Hematopoietic multipotent progenitor cell treated with erythropoietin and hydrocortisone succinate and interleukin-3 and kit ligand, for 4 days (in vitro differentiated cells): ENCODE results near the gene TEAD3.

ENCODE experiments used
- DNase-seq: peaks from one replicate; pipeline ENCODE4 v3.0.0-alpha.2; 2015

The TEAD3 gene

GRCh38 chr6:35490821-35491557, 5.9 kb downstream of the TEAD3 start:
- DNase-seq, result no peak

- DNase-seq, result no peak
These were observed 6.7 kb downstream of the TEAD3 start for GRCh38 chr6:35489995-35490791.

DNA sequence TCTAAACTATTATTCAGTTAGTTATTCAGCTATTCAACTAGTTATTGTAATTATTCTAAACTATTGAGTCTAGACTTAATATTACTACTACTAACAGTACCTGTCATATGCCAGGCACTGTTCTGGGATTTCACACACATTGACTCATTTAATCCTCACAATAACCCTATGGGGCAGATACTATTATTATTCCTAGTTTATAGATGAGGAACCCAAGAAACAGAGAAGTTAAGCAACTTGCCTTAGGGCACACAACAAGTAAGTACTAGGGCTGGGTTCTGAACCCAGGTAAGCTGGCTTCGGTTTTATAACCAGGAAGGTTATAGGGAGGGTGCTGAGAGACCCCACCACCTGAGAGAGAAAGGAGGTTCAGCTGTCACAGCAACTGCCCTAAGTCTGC, 7.8 kb downstream of the TEAD3 start:
- no peak for DNase-seq

GRCh38 chr6:35488517-35488862, 8.4 kb downstream of the TEAD3 start:
- no peak for DNase-seq

DNA sequence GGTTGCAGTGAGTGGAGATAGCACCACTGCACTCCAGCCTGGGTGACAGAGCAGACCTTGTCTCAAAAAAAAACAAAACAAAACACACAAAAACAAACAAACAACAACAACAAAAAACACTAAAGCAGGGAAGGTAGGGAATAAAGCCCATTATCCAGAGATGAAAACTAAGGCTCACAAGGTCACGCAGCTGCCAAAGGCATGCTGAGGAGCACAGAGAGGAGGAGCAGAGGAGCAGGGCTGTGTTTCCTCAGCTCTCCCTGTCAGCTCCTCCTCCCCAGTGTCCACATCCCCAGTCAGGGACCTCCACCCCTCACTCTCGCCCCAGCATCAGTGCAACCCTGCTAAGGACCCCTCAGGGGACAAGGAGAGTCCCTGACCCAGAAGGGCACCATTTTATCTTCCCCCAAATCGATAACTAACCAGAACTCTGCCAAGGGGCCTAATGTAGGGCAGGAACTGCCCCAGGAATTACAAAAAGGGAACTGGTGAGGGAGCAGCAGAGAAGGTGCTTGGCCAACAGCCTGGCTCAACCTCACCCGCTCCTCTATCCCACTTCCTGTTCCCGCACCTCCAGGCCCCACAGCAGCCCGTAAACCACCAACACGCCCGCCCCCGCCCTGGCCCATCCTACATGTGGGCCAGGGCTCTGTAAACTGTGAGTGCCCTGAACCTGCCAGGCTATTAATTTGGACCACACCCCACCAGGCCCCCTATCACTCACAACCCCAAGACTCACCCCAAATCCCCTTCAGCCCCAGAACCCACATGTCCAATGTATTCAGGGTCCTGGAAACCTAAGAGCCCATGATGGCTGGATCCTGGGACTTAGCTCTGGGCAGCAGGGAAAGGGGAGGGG, 9.0 kb downstream of the TEAD3 start:
- peak; percentile 83 for DNase-seq

DNA sequence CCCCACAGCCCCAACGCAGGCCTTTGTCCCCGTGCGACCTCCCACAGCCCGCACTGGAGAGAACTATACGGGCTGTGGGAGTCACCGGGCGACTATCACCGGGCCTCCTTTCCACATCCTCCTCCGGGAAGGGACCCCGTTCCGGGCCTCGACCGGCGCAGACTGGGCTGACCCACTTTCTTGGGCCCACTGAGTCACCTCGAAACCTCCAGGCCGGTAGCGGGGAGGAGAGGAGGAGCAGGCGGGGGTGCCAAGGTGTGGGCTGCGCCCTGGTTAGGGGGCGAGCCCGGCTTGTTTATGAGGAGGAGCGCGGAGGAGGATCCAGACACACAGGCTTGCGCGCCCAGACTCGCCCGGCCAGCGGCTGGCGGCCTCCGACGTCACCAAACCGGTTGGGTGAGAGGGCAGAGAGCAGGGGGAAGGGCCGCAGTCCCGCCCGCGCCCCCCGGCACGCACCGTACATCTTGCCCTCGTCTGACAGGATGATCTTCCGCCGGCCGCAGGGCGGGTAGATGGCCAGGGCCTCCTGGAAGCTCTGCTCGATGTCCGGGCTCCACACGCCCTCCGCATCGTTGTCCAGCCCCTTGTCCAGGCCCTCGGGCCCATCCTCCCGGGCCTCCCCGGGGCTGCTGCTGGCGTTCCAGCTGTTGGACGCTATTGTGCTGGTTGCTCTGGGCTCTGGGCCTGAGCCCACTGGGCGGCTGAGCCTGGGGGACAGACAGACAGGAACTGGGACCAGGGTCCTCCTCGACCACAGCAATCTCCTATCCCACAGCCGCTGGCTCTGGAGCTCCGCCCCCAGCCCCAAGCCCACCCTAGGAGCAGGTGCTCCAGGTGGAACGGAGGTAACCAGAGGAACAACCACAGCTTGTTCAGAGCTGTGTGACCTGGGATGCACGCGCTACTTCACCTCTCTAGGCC, 10.6 kb downstream of the TEAD3 start:
- DNase-seq, result no peak

DNA sequence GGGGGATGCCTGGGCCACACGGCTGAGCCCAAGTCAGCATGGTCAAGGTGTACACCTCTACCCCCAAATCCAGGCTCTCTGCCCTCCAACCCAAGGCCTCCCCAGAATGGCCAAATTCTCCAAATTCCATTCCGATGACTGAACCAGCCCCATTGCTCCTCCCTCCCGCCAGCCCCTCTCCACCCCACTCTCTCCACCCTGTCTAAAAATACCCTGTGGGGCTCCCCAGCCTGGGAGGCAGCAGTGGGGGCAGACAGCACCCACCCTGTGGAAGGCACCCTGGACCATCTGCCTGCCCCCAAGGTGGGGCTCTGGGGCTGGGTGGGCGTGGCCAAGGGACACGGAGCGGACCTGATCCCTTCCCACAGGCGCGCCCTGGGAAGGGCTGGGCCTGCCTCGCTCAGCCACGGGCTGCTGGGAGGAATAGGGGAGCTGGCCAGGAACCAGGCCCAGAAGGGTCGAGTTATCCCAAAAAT, 11.4 kb downstream of the TEAD3 start:
- DNase-seq, result no peak

DNA sequence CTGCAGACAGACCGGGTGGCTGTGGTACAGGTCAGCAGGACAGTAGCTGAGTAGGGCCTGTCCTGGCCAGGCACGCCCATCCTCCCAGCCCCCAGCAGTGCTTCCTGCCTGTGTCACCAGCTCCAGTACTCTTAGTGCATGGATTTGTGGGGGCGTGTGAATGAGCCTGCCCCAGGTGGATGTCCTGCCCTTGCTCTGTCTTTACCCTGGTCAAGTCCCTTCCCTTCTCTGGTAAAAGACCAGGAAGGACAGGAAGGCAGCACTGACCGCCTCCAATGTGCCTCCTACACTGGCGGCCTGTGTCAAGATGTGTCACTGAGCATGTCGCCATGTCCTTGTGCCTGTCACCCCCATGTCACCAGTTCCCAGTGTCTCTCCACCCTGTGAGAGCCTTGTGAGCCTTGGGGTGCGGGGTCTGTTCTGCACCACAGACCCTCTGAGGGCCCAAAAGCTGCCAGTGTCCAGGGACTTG, 11.9 kb downstream of the TEAD3 start:
- no peak for DNase-seq

GRCh38 chr6:35483893-35484645, 12.8 kb downstream of the TEAD3 start:
- no peak for DNase-seq

DNA sequence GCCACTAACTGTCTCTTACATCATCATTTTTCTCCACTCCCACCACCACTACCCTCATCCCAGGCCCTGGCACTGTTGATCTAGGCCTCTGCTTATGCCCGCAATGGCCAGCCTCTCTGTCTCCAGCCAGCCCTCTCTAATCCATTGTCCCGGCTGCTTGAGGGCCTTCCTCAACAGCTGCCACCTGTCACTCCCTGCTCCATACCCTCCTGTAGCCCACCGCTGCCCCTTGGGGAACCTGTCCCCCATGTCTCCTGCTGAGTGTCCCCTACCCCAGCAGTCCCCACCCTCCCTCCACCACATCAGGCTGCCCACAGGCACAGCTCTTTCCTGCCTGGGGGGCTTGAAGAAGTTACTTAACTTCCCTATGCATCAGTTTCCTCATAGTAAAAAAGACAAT, 13.4 kb downstream of the TEAD3 start:
- no peak for DNase-seq

- no peak for DNase-seq
These were observed 13.8 kb downstream of the TEAD3 start for GRCh38 chr6:35483062-35483461.

GRCh38 chr6:35481226-35481625, 15.7 kb downstream of the TEAD3 start:
- no peak for DNase-seq

DNA sequence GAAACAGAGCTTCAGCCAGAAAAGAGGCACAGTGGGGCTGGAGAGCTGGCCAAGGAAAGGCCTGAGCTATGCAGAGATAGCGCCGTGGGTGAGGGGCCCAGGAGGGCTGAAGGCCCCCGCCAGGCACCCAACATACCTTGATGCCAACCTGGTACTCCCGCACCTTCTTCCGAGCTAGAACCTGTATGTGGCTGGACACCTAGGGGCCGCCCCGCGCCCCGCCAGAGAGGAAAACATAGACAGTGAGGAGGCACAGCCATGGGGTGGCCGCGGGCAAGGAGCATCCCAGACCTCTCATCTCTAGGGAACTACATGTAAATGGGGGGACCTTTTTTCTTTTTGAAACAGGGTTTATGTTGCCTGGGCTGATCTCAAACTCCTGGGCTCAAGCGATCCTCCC, 16.7 kb downstream of the TEAD3 start:
- DNase-seq, result no peak

GRCh38 chr6:35478259-35478658, 18.6 kb downstream of the TEAD3 start:
- DNase-seq, result no peak

DNA sequence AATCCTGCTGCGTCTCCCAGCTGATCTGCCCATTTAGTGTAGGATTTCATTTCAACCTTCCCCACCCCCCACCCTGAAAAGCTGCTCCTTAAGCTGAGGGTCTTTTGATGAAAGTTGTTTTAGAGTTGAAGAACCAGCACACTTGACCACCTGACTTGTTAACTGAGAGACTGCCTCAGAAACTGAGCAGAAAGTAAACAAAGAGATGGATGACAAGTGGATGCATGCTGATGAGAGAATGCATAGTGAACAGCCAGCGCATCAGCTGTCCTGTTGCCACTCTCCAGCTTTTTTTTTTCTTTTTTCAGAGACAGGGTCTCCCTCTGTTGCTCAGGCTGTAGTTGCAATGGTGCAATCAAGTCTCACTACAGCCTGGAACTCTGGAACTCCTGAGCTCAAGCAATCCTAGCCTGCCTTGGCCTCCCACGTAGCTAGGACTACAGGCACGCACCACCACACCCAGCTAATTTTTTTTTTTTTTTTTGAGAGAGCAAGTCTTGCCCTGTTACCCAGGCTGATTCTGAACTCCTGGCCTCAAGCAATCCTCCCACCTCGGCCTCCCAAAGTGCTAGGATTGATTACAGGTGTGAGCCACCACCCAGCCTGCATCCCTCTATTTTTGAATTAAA, 19.2 kb downstream of the TEAD3 start:
- no peak for DNase-seq

DNA sequence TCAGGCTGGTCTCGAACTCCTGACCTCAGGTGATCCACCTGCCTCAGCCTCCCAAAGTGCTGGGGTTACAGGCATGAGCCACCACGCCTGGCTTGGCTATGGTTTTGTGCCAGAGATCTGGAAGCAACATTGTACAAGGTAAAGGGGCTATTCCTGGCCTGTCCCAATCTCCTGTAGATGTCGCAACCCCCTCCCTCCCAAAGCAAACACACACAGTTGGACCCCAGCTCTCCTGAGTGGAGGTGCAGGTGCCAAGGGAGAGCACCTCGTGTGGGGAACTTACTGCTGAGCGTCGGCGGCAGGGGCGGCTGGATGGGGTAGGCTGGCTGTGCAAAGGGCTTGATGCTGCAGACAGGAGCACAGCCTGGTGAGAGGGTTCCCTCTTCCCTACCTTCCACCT, 19.9 kb downstream of the TEAD3 start:
- DNase-seq, result no peak

- DNase-seq, result no peak
These were observed 20.9 kb downstream of the TEAD3 start for GRCh38 chr6:35476004-35476403.

DNA sequence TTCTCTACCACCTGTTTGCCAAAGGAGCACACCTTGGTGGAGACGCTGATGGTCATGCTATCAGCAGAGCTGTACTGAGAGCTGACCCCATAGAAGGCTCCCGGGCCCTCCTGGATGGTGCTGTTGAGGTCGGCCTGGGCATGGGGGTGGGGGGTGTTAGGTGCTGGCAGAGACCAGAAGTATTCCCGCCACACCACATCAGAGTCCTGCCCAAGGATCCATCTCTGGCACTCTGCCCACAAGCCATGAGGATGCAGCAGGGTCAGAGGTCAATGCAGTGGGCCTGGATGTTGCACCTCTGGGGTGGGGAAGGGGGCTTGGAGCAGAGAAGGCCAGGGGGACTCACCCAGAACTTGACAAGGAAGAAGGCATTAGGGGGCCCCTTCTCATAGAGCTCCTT, 21.3 kb downstream of the TEAD3 start:
- DNase-seq, result no peak

- no peak for DNase-seq
These were observed 21.8 kb downstream of the TEAD3 start for GRCh38 chr6:35474942-35475570.
